ENCODE data around the gene UNC93A.
"Not testable (repeated sequence)": the region's sequence is repeated elsewhere in the genome, so short reads cannot be mapped to it uniquely, and the experiment has no call there.

UNC93A gene

GRCh38 chr6:167317172-167317571, 26.1 kb downstream of the UNC93A start:
- no peak for DNase-seq

DNA sequence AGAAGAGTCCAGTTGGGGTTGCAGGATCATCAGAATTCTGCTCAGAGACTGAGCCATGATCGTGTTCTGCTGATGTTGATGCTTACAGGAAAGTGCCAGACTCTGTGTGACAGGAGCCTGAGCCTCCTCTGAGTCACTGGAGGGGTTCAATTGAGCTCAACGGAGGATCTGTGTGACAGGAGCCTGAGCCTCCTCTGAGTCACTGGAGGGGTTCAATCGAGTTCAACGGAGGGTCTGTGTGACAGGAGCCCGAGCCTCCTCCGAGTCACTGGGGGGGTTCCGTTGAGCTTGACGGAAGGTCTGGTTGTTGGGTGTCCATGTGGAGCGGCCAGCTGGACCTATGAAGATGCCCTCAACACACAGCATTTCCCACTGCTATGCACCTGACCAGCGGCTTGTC, 27.2 kb downstream of the UNC93A start:
- DNase-seq, result not testable (repeated sequence)

DNA sequence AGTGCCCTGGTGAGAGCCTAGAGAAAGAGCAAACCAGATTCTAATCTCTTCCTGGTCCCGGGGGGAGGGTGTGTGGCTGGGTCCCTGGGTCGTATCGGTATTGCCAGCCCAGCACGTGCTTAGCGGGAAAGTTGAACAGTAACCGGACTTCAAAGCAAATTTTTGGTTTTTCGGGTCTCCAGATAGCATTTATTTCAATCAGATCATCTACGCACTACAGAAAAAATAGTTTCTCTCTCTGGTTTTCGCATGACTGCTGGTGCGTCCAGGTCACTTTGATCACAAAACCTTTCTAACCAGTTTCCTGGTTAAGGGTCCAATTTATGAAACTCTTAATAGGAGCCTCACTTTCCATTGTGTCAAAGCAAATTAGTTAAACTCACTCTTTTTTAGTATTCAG, 27.7 kb downstream of the UNC93A start:
- DNase-seq, result not testable (repeated sequence)

DNA sequence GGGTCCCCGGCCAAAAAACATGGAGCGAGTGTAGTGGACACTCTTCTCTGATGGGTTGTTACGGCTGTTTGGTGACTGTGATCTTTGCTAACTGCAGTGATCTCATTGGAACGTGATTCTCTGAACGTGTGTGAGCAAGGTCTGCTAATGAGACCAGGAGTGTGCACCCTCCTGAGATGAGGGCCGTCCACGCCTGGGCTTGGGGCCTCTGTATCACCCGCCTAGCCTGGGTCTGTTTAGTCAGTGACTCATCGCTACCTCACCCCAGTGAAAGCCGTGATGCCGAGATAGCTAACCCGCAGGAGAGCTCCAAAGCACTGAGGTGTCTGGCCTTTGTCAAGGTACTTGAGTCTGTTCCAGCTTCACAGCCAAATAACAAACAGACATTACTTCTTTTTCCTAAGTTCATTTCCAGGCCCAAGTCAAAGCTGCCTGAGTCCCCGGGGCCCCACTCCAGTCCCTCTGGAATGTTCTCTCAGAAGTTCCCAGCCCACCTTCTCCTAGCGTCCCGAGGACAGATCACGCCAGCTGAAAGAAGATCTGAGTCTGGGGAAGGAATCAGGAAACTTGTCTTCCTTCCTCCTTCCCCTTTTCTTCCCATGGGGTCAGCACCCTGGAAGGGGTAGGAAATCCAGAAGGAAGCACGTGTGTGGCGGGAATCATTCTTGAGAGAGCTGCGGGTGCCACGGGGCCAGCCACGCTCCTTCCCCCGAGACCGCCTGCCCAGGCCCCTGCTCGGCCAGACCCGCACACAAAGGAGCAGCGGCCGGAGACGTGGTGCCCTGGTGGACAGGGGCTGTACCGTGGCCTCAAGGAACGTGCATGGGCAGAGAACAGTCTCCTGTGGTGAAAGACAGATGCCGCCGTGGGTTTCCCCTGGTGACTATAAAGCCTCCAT, 29.0 kb downstream of the UNC93A start:
- DNase-seq, result not testable (repeated sequence)

- not testable (repeated sequence) for DNase-seq
Measured at GRCh38 chr6:167320754-167321056, 29.6 kb downstream of the UNC93A start.

DNA sequence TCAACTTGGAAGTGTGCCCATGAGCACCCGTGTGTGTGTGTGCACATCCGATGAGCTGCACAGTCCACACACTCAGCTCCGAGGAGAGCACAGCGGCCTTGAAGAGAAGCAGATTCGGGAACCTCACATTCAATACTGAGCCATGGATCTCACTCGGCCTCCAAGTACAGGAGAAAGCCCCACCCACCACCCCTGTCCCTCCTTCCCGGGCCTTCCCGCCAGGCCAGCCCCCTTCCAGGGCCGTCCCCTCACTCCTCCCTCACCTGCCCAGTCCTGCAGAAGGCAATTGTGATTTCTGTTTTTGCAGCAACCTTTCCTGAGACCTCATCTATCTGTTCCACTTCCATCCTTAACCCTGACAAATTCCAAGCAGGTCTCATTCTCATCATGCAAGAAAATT, 30.1 kb downstream of the UNC93A start:
- DNase-seq, result not testable (repeated sequence)

GRCh38 chr6:167323111-167323510, 32.0 kb downstream of the UNC93A start:
- no peak for DNase-seq

DNA sequence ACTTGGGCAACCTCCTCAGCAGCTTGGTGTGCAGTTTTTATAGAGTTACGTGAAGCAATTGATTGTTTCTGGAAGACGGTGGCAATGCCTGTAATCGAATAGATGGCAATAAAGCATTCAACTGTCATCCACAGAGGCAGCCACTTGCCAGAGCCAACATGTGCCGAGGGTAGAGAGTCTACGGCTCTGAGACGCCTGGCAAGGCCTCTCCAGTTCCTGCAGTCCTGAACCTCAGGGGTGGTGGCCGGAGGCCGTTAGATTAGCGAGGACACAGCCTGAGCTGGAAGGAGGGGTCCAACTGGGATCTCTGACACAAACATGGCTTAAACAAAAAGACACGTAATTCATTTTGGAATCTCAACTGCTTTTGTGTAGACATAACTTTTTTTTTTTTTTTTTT, 33.0 kb downstream of the UNC93A start:
- DNase-seq, result no peak

DNA sequence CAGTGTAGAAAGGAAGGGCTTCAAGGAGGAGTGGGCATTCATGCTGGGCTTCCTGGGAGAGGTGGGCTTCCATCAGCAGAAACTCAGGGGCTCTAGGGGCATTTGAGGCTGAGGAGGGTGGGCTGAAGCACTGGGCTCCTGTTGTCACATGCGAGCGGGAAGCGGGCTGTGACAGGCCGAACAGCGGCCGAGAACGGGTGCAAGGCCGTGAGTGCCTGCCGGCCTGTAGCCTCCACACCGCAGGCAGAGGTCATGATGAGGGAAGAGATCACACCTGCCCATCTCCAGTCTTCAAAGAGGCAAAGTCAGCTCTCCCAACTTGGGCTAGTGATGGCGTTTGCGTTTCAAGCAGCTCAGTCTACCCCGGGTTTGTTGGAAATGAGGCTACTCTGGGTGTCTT, 34.7 kb downstream of the UNC93A start:
- DNase-seq, result no peak

GRCh38 chr6:167327391-167327790, 36.3 kb downstream of the UNC93A start:
- no peak for DNase-seq

GRCh38 chr6:167328086-167328485, 37.0 kb downstream of the UNC93A start:
- DNase-seq, result no peak

GRCh38 chr6:167329014-167329413, 37.9 kb downstream of the UNC93A start:
- DNase-seq, result no peak

- DNase-seq, result no peak
Measured at GRCh38 chr6:167330750-167331149, 39.6 kb downstream of the UNC93A start.

DNA sequence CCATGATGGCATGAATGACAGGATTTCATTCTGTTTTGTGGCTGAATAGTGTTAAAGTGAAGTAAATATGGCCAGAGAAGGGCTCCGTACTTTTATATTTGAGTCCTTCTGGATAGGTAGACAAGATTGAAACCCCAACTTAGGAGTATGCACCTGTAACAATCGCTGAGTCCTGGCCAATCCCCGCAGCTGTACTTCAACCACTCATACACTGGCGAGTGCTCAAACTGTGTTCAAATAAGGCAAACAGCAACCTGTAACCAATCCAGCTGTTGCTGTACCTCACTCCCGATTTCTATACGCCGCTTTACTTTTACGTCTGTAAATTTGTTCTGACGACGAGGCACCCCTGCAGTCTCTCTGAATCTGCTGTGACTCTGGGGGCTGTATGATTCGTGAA, 40.5 kb downstream of the UNC93A start:
- no peak for DNase-seq

DNA sequence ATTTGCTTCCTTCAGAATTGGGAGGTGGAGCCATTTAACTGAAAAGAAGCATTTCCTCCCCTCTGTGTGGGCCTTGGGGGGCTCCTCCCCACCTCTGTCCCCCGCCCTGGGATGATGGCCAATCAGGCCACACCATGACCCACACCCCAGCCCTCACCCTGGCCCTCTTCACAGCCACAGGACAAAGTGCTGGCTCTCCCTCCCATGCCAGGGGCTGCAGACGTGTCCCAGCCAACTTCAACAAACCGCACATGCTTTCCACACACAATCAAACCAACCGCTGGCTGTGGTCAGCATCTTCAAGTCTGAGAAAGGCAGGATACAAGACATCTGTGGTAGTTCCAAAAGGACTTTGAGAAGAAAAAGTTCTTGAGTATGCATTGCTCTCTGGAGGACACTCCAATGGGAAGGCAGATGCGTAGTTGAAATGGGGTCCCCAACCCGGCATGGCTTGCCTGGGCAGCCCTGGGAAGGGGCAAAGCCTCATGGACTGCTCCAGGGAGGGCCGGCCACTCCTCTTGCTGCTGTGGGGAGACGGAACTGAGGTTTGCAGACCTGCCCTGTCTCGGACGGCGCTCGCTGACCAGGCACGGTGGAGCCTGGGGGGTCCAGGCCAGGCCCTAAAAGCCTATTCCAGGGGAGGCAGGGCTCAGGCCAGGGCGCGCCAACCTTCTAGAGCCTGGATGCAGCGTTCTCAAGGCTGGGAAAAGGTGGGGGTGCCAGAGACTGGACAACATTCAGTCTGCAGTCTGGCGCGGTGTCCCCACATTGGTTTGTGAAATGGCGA, 45.9 kb downstream of the UNC93A start:
- DNase-seq, result no peak

GRCh38 chr6:167337675-167338449, 46.7 kb downstream of the UNC93A start:
- no peak for DNase-seq

- peak in 1 of 2 experiments; percentile 8 for DNase-seq
Measured at GRCh38 chr6:167338541-167339117, 47.5 kb downstream of the UNC93A start.

DNA sequence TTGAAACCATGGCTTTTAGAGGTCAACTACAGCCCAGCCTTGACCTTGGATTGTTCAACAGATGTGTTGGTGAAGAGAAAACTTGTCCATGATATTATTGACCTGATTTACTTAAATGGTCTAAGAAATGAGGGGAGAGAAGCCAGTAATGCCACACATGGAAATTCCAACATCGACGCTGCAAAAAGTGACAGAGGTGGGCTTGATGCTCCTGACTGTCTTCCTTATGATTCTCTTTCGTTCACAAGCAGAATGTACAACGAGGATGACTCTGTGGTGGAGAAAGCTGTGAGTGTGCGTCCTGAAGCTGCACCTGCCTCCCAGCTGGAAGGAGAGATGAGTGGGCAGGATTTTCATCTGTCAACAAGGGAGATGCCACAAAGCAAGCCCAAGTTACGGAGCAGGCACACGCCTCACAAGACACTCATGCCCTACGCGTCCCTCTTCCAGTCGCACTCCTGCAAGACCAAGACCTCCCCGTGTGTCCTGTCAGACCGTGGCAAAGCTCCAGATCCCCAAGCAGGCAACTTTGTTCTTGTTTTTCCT, 50.0 kb downstream of the UNC93A start:
- DNase-seq, result no peak

DNA sequence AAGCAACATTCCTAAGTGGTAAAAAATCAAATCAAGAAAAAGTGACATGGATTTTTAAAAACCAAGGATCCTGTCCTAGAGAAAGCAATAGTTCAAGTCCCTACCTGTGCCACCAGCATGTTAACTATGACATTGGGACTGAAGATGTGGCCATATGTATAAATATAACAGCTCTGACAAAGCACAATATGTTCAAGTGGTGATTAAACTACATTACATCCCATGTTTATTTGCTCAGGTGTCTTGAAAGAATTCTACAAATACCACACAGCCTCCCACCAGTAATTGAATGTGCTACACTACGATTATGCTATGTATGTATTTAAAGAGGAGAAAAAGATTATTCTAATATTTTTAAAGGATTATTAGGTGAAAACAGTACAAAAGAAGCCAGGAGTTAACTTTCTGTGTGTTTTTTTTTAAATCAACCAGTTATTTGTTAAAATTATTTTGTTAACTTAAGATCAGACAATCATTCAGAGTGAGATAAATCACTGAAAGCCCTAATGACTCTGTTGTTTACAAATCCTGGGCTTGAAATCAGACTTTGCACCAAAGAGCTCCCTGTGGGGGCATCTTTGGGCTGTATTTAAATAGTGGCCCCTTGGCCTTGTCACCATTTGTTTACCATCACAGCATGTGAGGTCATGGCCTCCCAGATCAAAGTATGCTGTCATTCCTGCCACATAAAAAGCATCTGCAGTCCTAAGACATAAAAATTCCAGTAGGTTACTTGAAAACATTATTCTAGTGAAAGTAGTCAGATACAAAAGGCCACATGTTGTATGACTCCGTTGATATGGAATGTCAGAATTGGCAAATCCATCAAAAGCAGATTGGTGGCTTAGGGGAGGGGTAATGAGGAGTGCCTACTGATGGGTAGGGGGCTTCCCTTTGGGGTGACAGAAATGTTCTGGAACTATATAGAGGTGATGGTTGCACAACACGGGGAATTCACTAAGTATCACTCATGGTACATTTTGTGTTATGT, 50.8 kb downstream of the UNC93A start:
- DNase-seq, result no peak

GRCh38 chr6:167342879-167343610, 51.9 kb downstream of the UNC93A start:
- DNase-seq, result no peak

DNA sequence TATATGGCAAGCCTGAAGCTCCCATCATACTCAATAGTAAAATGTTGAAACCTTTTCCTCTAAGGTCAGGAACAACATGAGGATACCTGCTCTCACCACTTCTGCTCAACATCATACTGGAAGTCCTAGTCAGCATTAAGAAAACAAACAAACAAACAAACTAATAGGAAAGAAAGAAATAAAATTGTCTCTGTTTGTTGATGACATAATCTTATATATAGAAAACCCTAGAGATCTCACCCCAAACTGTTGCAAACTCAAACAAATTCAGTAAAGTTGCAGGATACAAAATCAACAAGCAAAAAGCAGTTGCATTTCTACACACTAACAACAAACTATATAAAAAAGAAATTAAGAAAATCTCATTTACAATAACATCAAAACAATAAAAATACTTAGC, 54.2 kb downstream of the UNC93A start:
- no peak for DNase-seq

Data from Kasumi-1 (cell line).